IMR-90 (cell line): Measurements from ENCODE around the gene WDR13.
A peak's percentile ranks its signal among the peaks of the same experiment; 100 is the strongest.

Experiments
- POLR2A ChIP-seq: IDR thresholded peaks from 2 replicates; pipeline ENCODE4 v1.6.1; 2012; ENCODE audit warnings: mild to moderate bottlenecking, low read depth, low read length
- TF ChIP-seq, protein P1 (sequence below): conservative IDR thresholded peaks from 2 replicates; pipeline ENCODE4 v1.5.1; 2012; ENCODE audit warnings: mild to moderate bottlenecking, low read depth, low read length, improper control_type of control experiment

DNA sequence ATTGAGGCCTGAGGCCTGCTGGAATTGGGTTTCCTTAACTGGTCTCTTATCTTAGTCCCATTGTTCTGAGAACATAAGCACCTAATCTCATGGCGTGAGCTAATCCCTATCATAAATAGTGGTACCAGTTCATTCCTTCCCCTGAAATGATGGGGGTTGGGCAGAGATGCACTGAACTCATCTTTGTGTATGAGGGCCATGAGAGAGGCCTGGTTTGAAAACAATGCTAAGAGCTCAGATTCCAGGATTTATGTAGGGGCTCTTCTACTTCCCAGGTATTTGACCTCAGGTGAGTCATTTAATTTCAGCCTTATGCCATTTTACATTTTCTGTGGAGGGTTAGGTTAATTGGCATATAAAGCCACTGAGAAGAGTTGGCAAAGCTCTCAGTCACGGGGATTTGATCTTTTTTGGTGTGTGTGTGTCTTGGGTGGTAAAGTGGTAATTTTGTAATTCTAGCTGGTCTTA lies 18.6 kb upstream of the WDR13 start:
- peak; percentile 63; the same call in 1 of the 2 replicates for TF ChIP-seq POLR2A
- TF ChIP-seq, protein P1, sequence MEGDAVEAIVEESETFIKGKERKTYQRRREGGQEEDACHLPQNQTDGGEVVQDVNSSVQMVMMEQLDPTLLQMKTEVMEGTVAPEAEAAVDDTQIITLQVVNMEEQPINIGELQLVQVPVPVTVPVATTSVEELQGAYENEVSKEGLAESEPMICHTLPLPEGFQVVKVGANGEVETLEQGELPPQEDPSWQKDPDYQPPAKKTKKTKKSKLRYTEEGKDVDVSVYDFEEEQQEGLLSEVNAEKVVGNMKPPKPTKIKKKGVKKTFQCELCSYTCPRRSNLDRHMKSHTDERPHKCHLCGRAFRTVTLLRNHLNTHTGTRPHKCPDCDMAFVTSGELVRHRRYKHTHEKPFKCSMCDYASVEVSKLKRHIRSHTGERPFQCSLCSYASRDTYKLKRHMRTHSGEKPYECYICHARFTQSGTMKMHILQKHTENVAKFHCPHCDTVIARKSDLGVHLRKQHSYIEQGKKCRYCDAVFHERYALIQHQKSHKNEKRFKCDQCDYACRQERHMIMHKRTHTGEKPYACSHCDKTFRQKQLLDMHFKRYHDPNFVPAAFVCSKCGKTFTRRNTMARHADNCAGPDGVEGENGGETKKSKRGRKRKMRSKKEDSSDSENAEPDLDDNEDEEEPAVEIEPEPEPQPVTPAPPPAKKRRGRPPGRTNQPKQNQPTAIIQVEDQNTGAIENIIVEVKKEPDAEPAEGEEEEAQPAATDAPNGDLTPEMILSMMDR, result no peak
